ENCODE data around the gene SIX5.
A peak's percentile ranks its signal among the peaks of the same experiment; 100 is the strongest.

Gene SIX5

DNA sequence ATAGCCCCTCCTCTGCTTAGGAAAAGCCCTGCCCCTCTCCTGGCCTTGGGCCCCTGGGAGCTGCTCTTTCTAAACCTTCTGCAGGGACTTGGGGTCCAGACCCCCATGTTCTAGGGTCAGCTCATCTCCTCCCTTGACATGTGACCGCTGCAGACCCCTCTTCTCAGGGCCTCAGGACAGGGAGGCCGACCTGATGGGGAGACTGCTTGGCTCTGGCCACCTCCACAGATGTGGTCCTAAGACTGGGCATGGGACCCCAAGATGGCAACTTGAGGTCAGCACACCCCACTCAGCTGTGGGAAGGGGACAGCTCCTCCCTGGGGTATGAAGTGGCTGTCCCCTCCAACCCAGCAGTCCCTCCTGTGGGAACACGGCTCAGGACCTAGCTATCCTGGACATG, 3.9 kb upstream of the SIX5 start:
- DNase-seq = no peak

DNA sequence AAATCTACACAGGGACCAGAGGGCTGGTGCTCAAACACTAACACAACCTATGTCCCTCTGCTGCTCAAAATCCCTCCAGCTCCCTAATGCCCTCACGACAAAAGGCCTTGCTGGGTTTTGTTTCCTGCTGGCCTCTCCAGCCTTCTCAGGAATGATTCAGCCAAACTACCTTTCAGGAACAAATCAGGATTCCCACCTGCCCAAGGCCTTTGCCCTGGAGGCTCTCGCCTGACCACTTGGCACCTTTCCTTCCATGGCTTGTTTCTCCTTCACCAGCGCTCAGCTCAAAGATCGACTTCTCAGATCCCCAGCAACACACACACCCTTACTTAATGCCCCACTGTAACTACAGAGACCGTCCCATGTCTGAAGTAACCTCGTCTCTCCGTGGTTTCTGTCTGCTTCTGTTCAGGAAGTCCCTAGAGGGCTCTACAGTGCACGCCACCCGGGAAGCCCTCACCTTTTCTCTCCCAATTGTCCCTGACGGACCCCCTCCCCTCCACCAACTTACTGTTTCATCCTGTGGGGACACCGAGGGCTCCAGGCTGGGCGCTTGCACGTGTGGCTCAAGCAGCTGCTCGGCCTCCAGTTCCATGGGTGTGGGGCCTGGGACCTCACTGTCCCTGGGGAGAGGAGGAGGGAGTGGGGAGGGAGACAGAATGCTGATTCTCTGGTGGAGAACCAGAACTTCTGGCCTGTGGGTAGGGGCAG, 3.2 kb upstream of the SIX5 start:
- no peak for DNase-seq

- no peak for DNase-seq
Measured at GRCh38 chr19:45771311-45771933, 2.4 kb upstream of the SIX5 start.

DNA sequence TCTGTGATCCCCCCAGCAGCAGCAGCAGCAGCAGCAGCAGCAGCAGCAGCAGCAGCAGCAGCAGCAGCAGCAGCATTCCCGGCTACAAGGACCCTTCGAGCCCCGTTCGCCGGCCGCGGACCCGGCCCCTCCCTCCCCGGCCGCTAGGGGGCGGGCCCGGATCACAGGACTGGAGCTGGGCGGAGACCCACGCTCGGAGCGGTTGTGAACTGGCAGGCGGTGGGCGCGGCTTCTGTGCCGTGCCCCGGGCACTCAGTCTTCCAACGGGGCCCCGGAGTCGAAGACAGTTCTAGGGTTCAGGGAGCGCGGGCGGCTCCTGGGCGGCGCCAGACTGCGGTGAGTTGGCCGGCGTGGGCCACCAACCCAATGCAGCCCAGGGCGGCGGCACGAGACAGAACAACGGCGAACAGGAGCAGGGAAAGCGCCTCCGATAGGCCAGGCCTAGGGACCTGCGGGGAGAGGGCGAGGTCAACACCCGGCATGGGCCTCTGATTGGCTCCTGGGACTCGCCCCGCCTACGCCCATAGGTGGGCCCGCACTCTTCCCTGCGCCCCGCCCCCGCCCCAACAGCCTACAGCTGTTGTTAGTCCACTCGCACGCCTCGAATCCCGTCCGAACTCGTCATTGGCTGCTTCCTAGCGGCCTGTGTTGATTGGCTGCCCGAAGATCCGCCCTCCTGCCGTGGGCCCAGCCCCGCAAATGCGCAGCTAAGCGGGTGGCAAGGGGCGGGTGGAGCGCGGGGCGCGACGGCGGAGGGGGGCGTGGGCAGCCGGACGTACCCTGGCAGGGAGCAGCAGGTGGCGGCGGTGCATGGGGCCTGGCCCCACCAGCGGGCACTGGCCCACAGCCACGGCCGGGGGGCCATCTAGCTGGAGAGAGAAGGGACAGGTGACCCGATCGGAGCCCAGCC, 1.4 kb upstream of the SIX5 start:
- DNase-seq = peak; percentile 90

- DNase-seq = peak; percentile 50
Measured at GRCh38 chr19:45769821-45770191, 754 bp upstream of the SIX5 start.

- peak; percentile 45 for DNase-seq
Measured at GRCh38 chr19:45768655-45768983, 433 bp downstream of the SIX5 start.

- DNase-seq = no peak
Measured at GRCh38 chr19:45767881-45768654, 984 bp downstream of the SIX5 start.

- DNase-seq = no peak
Measured at GRCh38 chr19:45767410-45767880, 1.6 kb downstream of the SIX5 start.

- no peak for DNase-seq
Measured at GRCh38 chr19:45766869-45767346, 2.1 kb downstream of the SIX5 start.

GRCh38 chr19:45766296-45766868, 2.7 kb downstream of the SIX5 start:
- no peak for DNase-seq

DNA sequence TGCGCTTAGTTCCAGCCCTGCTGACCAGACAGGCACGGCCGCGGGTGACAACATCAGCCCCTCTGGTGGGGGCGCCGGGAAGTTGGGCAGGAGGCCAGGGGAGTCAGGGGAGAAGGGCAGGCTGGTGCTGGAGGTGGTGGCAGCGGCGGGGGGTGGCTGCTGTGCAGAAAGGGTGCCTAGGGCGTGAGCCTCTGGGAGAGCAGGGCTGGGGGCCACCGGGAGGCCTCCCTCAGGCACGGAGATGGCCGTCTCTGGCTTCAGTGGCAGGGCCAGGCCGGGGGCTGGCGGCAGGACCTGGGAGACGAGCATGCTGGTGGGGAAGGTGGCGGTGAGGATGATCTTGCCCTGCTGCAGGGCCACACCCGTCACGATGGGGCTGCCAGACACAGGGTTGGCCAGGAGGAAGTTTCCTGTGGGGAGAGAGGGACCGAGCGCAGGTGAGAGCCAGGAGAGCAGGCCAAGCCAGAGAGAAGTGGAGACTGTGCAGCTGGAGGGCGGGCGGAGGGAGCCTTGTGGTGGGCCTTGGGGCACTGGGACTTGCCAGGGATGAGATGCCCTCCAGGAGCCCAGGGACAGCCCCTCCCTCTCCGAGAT, 3.3 kb downstream of the SIX5 start:
- DNase-seq = no peak

GRCh38 chr19:45764945-45765701, 3.9 kb downstream of the SIX5 start:
- DNase-seq = no peak

DNA sequence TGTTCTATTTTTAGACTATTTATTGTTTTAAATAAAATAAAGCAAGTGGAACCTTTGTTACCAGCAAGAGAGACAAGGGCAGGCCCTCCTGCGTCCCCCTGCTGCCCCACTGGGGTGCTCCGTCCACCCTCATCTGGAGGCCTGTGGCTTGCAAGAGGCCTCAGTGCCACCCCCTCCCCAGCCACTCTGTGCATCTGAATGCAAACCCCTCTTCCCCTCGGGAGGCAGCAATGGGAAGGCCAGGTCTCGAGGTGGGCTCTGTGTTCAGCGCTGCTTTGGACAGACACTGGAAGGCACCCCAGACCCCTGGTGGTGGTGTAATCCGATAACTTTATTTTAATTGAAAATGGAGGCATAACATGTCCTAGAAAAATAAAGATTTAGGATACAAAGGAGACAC, 4.6 kb downstream of the SIX5 start:
- DNase-seq = no peak

- no peak for DNase-seq
Measured at GRCh38 chr19:45763691-45764294, 5.3 kb downstream of the SIX5 start.

DNA sequence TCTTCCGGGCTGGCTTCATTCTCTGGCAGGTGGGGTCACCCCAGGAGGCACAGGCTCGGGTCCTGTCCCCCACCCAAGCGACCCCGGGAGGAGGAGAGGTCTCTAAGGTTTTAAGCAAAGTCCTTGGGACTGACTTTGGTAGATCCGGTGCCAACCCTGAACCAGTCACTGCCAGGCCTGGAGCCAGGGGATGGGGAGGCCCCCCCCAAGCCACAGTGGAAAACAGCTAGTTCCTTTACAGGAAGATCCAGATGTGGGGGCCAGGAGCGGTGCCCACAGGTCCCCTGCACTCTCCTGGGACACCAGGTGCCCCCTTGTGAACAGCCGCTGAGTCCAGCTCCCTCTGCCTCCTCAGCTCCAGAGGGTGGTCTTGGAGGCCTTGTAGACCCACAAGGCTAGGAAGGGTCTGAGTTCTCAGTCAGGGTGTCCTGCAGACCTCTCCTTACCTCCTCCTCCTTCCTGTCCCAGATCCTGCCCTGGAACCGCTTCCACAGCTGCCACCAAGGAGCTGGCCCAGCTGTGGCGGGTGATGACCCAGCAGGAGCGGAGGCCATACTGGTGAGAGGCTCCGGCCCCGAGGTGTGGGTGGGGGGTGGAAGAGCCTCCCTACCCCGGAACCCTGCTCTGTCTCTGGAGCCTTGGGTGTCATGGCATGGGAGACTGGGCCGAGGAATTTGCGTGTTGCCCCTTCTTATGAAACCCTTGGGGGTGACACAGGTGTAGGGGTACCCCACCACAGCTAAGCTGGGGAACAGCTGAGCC, 6.0 kb downstream of the SIX5 start:
- no peak for DNase-seq

DNA sequence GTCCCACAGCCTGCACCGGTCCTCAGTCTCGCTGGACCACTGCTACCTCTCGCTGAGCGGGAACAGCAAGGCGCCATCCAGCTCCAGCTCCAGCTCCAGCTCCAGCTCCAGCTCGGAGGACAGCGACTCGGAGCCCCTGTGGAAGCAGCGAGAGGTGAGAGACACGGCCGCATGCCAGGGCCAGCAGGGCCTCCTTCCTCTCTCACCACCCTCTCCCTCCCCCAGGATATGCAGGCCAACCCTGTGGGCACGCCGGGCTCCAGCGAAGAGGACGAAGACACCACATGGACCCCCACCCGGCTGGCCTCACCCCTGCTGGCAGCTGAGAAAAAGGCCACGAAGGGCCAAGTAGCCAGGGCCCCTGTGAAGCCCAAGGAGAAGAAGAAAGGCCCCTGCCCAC, 7.3 kb downstream of the SIX5 start:
- no peak for DNase-seq

- DNase-seq = no peak
Measured at GRCh38 chr19:45758921-45759320, 10.1 kb downstream of the SIX5 start.

DNA sequence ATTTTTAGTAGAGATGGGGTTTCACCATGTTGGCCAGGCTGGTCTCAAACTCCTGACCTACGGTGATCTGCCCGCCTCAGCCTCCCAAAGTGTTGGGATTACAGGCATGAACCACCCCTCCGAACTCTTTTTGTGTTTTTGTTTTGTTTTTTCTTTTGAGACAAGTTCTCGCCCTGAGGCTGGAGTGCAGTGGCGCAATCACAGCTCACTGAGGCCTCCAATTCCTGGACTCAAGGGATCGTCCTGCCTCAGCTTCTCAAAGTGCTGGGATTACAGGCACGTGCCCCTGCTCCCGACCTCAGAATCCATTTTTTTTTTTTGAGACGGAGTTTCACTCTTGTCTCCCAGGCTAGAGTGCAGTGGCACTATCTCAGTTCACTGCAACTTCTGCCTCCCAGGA, 11.4 kb downstream of the SIX5 start:
- DNase-seq = no peak

GRCh38 chr19:45754323-45754722, 14.7 kb downstream of the SIX5 start:
- DNase-seq = no peak

DNA sequence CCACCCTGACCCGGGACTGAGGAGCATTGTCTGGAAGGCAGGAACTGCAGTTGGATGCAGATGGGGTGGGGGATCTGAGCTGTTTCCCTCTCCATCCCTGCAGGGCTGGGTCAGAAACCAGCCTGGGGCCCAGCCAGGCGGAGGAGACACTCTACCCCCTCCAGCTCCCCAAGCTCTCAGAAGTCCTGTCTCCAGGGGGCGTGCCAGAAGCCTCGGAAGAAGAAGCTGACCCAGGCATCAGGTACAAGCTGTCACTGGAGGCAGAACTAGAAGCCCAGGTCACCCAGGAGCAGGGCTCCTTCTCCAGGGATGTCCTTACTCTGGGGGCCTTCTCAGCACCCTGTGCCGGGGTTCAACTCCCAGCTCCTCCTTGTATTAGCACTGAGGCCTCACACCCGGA, 15.5 kb downstream of the SIX5 start:
- DNase-seq = no peak
